Gastrocnemius medialis (tissue), 4 donors: ENCODE data around the gene DCAF8L1. TPM values are rescaled to one million over a fixed set of nuclear protein-coding genes. Genes with fewer than 3 reads are reported as not detected.

Source experiments
- ATAC-seq, 2 donors: fragments of 150-250 bp; one replicate each; pipeline ENCODE4 v1.9.1; 2016
- DNase-seq, 2 donors: peaks; one replicate each; pipeline ENCODE4 v3.0.0-alpha.2; 2019
- H3K27ac ChIP-seq, 4 donors: fragments of 200-600 bp; sonication (generic); 1 replicate in 1 of 4; 2 replicates in 3 of 4; pipeline ENCODE4 v1.5.1; 2016 to 2018; ENCODE audit warnings: mild to moderate bottlenecking in 2 of 4, moderate library complexity in 1 of 4
- H3K27me3 ChIP-seq, 3 donors: fragments of 200-600 bp; sonication (generic) in 2 of 3; 1 replicate in 1 of 3; 2 replicates in 2 of 3; pipeline versions ENCODE4 v1.5.1 to v1.6.0; 2016 to 2019; ENCODE audit warnings: mild to moderate bottlenecking in 1 of 3, moderate library complexity in 1 of 3
- H3K36me3 ChIP-seq, 2 donors: fragments of 200-600 bp; sonication (generic) in 1 of 2; one replicate each; pipeline ENCODE4 v1.5.1; 2017 to 2018
- H3K4me1 ChIP-seq, 2 donors: fragments of 200-600 bp; sonication (generic) in 1 of 2; one replicate each; pipeline ENCODE4 v1.5.1; 2016 to 2017; ENCODE audit warnings: mild to moderate bottlenecking in 2 of 2
- H3K4me3 ChIP-seq, 4 donors: fragments of 200-600 bp; sonication (generic) in 3 of 4; 1 replicate in 1 of 4; 2 replicates in 3 of 4; pipeline ENCODE4 v1.5.1; 2016 to 2019; ENCODE audit warnings: mild to moderate bottlenecking in 2 of 4
- H3K9me3 ChIP-seq, 3 donors: fragments of 200-600 bp; sonication (generic) in 2 of 3; 1 replicate in 1 of 3; 2 replicates in 2 of 3; pipeline ENCODE4 v1.5.1; 2016 to 2019
- POLR2A ChIP-seq, 2 donors: fragments of 450-650 bp; IDR thresholded peaks; one replicate each; pipeline ENCODE4 v1.6.1; 2017; ENCODE audit warnings: antibody characterized with exemption in 2 of 2, mild to moderate bottlenecking in 2 of 2, moderate library complexity in 2 of 2
- in situ Hi-C, 4 donors: fragments of 200-750 bp; cut with MboI; loops; one replicate each; pipeline versions ENCODE4 v1.15.0 to v1.8.0; 2017; ENCODE audit warnings: low sequenced_read_pairs in 4 of 4
- intact Hi-C: fragments of 100-400 bp; cut with DNase I; formaldehyde crosslinking; loops from one replicate; pipeline ENCODE4 v1.15.1; 2023; ENCODE audit warnings: low total_unique reads
- total RNA-seq, 4 donors: library from RNA; depleted of rRNA; stranded (reverse); fragments of >200 nt; gene quantifications; one replicate each; pipeline versions ENCODE4 v1.1.0 to v1.2.3, GENCODE V29; 2016
- TF ChIP-seq, protein P1 (sequence below), 5 experiments: fragments of 450-650 bp in 3 of 5; fragments of 200-600 bp in 2 of 5; sonication (generic) in 2 of 5; IDR thresholded peaks in 4 of 5; conservative IDR thresholded peaks in 1 of 5; 1 replicate in 4 of 5; 2 replicates in 1 of 5; pipeline ENCODE4 v1.5.1; 2016 to 2019; ENCODE audit warnings: antibody characterized with exemption in 5 of 5, mild to moderate bottlenecking in 3 of 5, moderate library complexity in 3 of 5

The DCAF8L1 gene
- not detected for total RNA-seq

DNA sequence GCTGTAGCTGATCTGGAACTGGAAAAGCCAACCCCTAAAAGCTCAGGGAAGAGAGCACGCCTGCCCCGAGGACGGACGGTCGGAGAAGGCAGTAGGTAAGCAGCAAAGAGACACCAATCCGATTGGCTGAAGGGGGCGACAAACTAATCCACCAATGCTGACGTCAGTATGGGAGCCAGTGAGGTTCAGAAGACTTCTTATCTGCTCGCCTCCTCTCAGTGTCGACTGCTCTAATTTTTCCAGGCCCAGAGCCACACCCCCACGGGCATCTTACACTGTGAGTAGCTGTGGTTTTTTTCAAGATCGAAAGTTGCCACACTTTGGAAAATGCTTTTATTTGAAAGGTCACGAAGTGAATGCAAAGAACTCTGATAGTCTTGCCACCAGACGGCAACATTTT is at the start of gene DCAF8L1:
DCAF8L1 (minus strand) TSS at position 101 of the 400 bp plus-strand sequence. CDS start 115 bp downstream, outside the sequence.
- DNase-seq (no peak), ATAC-seq (no peak)
- H3K36me3 ChIP-seq: no peaks in the 10 kb centered on the region
- no peak within 1 kb of the TSS for H3K27ac ChIP-seq
- no peaks in the 10 kb centered on the region for H3K4me1 ChIP-seq
- H3K27me3 ChIP-seq: no peaks in the 10 kb centered on the region
- TF ChIP-seq, protein P1, sequence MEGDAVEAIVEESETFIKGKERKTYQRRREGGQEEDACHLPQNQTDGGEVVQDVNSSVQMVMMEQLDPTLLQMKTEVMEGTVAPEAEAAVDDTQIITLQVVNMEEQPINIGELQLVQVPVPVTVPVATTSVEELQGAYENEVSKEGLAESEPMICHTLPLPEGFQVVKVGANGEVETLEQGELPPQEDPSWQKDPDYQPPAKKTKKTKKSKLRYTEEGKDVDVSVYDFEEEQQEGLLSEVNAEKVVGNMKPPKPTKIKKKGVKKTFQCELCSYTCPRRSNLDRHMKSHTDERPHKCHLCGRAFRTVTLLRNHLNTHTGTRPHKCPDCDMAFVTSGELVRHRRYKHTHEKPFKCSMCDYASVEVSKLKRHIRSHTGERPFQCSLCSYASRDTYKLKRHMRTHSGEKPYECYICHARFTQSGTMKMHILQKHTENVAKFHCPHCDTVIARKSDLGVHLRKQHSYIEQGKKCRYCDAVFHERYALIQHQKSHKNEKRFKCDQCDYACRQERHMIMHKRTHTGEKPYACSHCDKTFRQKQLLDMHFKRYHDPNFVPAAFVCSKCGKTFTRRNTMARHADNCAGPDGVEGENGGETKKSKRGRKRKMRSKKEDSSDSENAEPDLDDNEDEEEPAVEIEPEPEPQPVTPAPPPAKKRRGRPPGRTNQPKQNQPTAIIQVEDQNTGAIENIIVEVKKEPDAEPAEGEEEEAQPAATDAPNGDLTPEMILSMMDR (IDR thresholded peaks at IDR 0.05 in 4 of 5, conservative IDR thresholded peaks at IDR 0.05 in 1 of 5): no peak
- no peak for TF ChIP-seq POLR2A (IDR thresholded peaks at IDR 0.05)
- no peak within 1 kb of the TSS for H3K4me3 ChIP-seq
- in situ Hi-C loops (no loop called here), intact Hi-C loops (no loop called here)
- H3K9me3 ChIP-seq: no peaks in the 10 kb centered on the region

DNA sequence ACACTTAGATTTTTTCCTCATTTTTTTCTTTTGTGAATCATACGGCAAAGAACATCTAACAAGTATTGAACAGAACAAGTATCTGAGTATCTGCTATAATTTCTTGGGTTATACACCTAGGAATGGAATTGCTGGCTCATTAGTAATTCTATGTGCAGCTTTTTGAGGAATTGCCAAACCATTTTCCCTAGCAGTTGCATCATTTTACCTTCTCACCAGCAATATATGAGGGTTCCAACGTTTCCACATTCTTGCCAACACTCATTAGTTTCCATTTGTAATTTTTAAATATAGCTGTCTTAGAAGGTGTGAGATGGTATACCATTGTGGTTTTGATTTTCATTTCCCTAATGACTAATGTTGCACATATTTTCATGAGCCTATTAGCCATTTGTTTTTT is 41.1 kb upstream of the DCAF8L1 start:
- intact Hi-C loops: no loop called here
- no peak for ATAC-seq
- DNase-seq: no peak
- in situ Hi-C loops: no loop called here
- Histone ChIP-seq H3K4me3 (no peak overlapping the region), H3K27me3 (no peaks in the 10 kb centered on the region), H3K36me3 (no peaks in the 10 kb centered on the region), H3K9me3 (no peaks in the 10 kb centered on the region), H3K27ac (no peak overlapping the region), H3K4me1 (no peaks in the 10 kb centered on the region)
- TF ChIP-seq POLR2A (IDR thresholded peaks at IDR 0.05): no peak
- TF ChIP-seq, protein P1 (IDR thresholded peaks at IDR 0.05 in 4 of 5, conservative IDR thresholded peaks at IDR 0.05 in 1 of 5): no peak

DNA sequence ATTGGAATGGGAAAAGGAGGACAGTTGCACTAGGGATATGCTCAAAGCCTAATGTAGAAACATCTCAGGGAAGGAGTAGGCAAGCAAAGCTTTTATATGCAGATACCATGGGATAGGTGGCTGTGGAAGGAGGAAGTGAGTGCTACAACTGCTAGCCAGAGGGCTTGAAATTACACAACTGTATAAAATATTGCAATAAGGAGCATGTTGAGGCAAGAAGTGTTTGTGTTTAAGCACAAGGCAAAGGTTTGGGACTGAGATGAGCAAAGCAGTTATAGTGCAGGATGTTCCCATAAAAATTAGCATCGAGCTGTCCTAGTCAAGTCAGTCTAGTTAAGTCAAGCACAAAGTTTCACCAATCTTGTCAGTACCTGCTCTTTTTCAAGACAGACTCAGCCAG is 35.6 kb upstream of the DCAF8L1 start:
- ATAC-seq (no peak), DNase-seq (no peak)
- Histone ChIP-seq H3K4me1 (no peaks in the 10 kb centered on the region), H3K27me3 (no peaks in the 10 kb centered on the region), H3K27ac (no peak overlapping the region), H3K4me3 (no peak overlapping the region), H3K36me3 (no peaks in the 10 kb centered on the region), H3K9me3 (no peaks in the 10 kb centered on the region)
- intact Hi-C loops: no loop called here
- TF ChIP-seq, protein P1 (IDR thresholded peaks at IDR 0.05 in 4 of 5, conservative IDR thresholded peaks at IDR 0.05 in 1 of 5): no peak
- no peak for TF ChIP-seq POLR2A (IDR thresholded peaks at IDR 0.05)
- in situ Hi-C loops: no loop called here

DNA sequence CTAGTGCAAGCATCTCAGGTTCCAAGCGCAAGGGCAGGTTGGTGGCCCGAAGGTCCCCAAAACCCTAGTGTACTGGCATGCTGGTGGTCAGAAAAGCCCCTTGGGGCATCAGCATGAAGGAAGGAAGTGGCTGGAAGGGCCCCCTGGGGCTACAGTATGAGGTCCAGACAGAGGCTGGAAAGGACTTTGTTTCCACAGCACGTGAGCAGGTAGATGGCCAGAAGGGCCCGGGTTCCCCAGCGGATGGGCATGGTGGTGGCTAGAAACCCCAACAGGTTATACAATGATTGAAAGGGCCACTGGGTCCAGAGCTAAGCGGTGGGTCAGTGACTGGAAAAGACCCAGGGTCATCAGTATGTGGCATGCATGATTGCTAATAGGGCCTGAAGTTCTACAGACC is 34.7 kb upstream of the DCAF8L1 start:
- H3K27me3 ChIP-seq: no peaks in the 10 kb centered on the region
- in situ Hi-C loops: no loop called here
- intact Hi-C loops: no loop called here
- no peak for DNase-seq
- H3K9me3 ChIP-seq: no peaks in the 10 kb centered on the region
- TF ChIP-seq POLR2A (IDR thresholded peaks at IDR 0.05): no peak
- TF ChIP-seq, protein P1 (IDR thresholded peaks at IDR 0.05 in 4 of 5, conservative IDR thresholded peaks at IDR 0.05 in 1 of 5): no peak
- no peak overlapping the region for H3K4me3 ChIP-seq
- no peaks in the 10 kb centered on the region for H3K4me1 ChIP-seq
- no peak overlapping the region for H3K27ac ChIP-seq
- ATAC-seq: no peak
- no peaks in the 10 kb centered on the region for H3K36me3 ChIP-seq

DNA sequence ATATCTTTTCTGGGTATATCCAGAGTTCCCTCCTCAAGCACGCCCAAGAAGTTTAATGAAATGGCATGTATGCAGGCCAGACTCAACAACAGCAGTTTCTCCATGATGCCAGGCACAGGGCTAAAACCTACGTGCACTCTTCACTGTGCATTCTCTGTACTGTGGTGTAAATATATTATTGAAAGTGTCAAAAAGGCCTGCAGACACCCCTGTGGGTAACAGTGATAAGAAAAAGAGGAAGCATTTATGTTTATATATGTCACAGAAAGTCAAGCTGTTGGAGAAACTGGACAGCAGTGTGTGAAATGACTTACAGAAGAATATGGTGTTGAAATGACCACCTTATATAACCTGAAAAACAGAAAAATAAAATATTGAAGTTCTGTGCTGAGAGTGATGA is 29.6 kb upstream of the DCAF8L1 start:
- in situ Hi-C loops: no loop called here
- Histone ChIP-seq H3K36me3 (no peaks in the 10 kb centered on the region), H3K4me3 (no peak overlapping the region), H3K4me1 (no peaks in the 10 kb centered on the region), H3K27ac (no peak overlapping the region), H3K9me3 (no peaks in the 10 kb centered on the region), H3K27me3 (no peaks in the 10 kb centered on the region)
- intact Hi-C loops: no loop called here
- no peak for ATAC-seq
- no peak for DNase-seq
- TF ChIP-seq, protein P1 (IDR thresholded peaks at IDR 0.05 in 4 of 5, conservative IDR thresholded peaks at IDR 0.05 in 1 of 5): no peak
- no peak for TF ChIP-seq POLR2A (IDR thresholded peaks at IDR 0.05)
